OCI-LY7 (cell line): ENCODE data around the gene ZSCAN23. TPM values are rescaled to one million over a fixed set of nuclear protein-coding genes. Genes with fewer than 3 reads are reported as not detected.
"Not testable (repeated sequence)": the region's sequence is repeated elsewhere in the genome, so short reads cannot be mapped to it uniquely, and the experiment has no call there.

Experiments
- BruUV-seq: library from RNA; stranded (reverse); fragments of 400-500 nt; replicated peaks from 2 replicates; lab custom pipeline; 2021; lab: Mats Ljungman, UMichigan
- CTCF ChIA-PET: fragments of 300-600 bp; sonication (Branson Sonifier 250); formaldehyde crosslinking; loops from one replicate; lab custom pipeline; 2022; ENCODE audit warnings: antibody characterized with exemption; ENCODE audit not compliant: unreplicated experiment; lab: Charles Lee
- POLR2A ChIA-PET: fragments of 300-600 bp; sonication (Branson Sonifier 250); formaldehyde crosslinking; loops from one replicate; lab custom pipeline; 2022; ENCODE audit warnings: antibody characterized with exemption; lab: Charles Lee
- DNase-seq: peaks from one replicate; pipeline ENCODE4 v3.0.0-alpha.2; 2015; ENCODE audit warnings: low spot score
- H2AFZ ChIP-seq: fragments of 200-600 bp; sonication (generic), shearing (Covaris generic); 2 replicates; pipeline ENCODE4 v1.6.1; 2014; ENCODE audit warnings: mild to moderate bottlenecking, antibody characterized with exemption, low read length, moderate library complexity
- H3K27ac ChIP-seq: fragments of 200-600 bp; sonication (generic); 2 replicates; pipeline ENCODE4 v1.5.1; 2014; ENCODE audit warnings: mixed run types, low read depth, mild to moderate bottlenecking, moderate library complexity, low read length, inconsistent platforms; ENCODE audit not compliant: poor library complexity, severe bottlenecking
- H3K36me3 ChIP-seq: fragments of 200-600 bp; sonication (generic); 2 replicates; pipeline ENCODE4 v1.6.1; 2014; ENCODE audit warnings: mild to moderate bottlenecking, antibody characterized with exemption, low read length, moderate library complexity, mixed read lengths; ENCODE audit not compliant: insufficient read depth
- H3K4me1 ChIP-seq: fragments of 200-600 bp; sonication (generic); 2 replicates; pipeline ENCODE4 v1.5.1; 2014; ENCODE audit warnings: mild to moderate bottlenecking, low read length; ENCODE audit not compliant: insufficient read depth, poor library complexity, severe bottlenecking
- H3K4me2 ChIP-seq: fragments of 200-600 bp; sonication (generic); 2 replicates; pipeline ENCODE4 v1.6.1; 2014; ENCODE audit warnings: mild to moderate bottlenecking, low read length
- H3K4me3 ChIP-seq: fragments of 200-600 bp; sonication (generic); 2 replicates; pipeline ENCODE4 v1.5.1; 2014; ENCODE audit warnings: mild to moderate bottlenecking, low read depth, low read length; ENCODE audit not compliant: poor library complexity, severe bottlenecking
- H3K79me2 ChIP-seq: fragments of 200-600 bp; sonication (generic); 2 replicates; pipeline ENCODE4 v1.6.1; 2016; ENCODE audit warnings: low read depth, mild to moderate bottlenecking, low read length, moderate library complexity, mixed read lengths; ENCODE audit not compliant: insufficient read depth
- H3K9me2 ChIP-seq: fragments of 200-600 bp; sonication (generic); 2 replicates; pipeline ENCODE4 v1.6.1; 2016; ENCODE audit warnings: mild to moderate bottlenecking, low read length, mixed read lengths; ENCODE audit not compliant: insufficient read depth
- H3K9me3 ChIP-seq: fragments of 200-600 bp; sonication (generic); 2 replicates; pipeline ENCODE4 v1.6.1; 2014; ENCODE audit warnings: mild to moderate bottlenecking, mixed run types, low read length, mixed read lengths
- H4K20me1 ChIP-seq: fragments of 200-600 bp; sonication (generic); 2 replicates; pipeline ENCODE4 v1.6.1; 2014; ENCODE audit warnings: mild to moderate bottlenecking, antibody characterized with exemption, low read length, moderate library complexity, mixed read lengths; ENCODE audit not compliant: insufficient read depth
- CTCF ChIP-seq: fragments of 200-600 bp; sonication (generic); conservative IDR thresholded peaks from 2 replicates; pipeline ENCODE4 v1.5.1; 2014; ENCODE audit warnings: mild to moderate bottlenecking, antibody characterized with exemption, low read length, moderate library complexity, mixed read lengths
- EZH2phosphoT487 ChIP-seq: fragments of 200-600 bp; sonication (generic); IDR thresholded peaks from 2 replicates; pipeline ENCODE4 v1.6.1; 2018; ENCODE audit warnings: low read depth, borderline replicate concordance, mild to moderate bottlenecking, mixed run types, antibody characterized with exemption, low read length, moderate library complexity, mixed read lengths
- intact Hi-C: fragments of 100-400 bp; cut with micrococcal nuclease; formaldehyde crosslinking; loops from one replicate; pipeline ENCODE4 v1.10.0; 2022; ENCODE audit not compliant: unreplicated experiment
- total RNA-seq, 2 experiments: library from RNA; depleted of rRNA in 1 of 2; stranded (reverse); fragments of >200 nt in 1 of 2; shearing (Covaris generic) in 1 of 2; gene quantifications; 2 replicates each; pipeline ENCODE4 v1.2.3, GENCODE V29; 2014 to 2022

The ZSCAN23 gene
- total RNA-seq, 2 experiments from 2014 or later, result not detected

GRCh38 chr6:28474441-28475219, 31.3 kb upstream of the ZSCAN23 start:
- no peak overlapping the region for H2AFZ ChIP-seq
- DNase-seq, result peak; percentile 4
- CTCF ChIA-PET, result no interaction called here
- no TSS peak for BruUV-seq
- H3K9me3 ChIP-seq, result no peaks in the 10 kb centered on the region
- no peak overlapping the region for H3K4me2 ChIP-seq
- no peaks in the 10 kb centered on the region for H3K9me2 ChIP-seq
- intact Hi-C loops, result no loop called here
- no peak overlapping the region for H3K27ac ChIP-seq
- no peaks in the 10 kb centered on the region for H3K4me1 ChIP-seq
- H3K36me3 ChIP-seq, result no peaks in the 10 kb centered on the region
- no peaks in the 10 kb centered on the region for H3K79me2 ChIP-seq
- no peaks in the 10 kb centered on the region for H4K20me1 ChIP-seq
- no peak for TF ChIP-seq CTCF
- TF ChIP-seq EZH2phosphoT487, result no peak
- POLR2A ChIA-PET, result interaction anchor here (0.7 kb wide), 1 partner anchor 25 kb away, joined by 3 read pairs; no protein-coding TSS in a partner anchor
- no peak overlapping the region for H3K4me3 ChIP-seq

- H3K79me2 ChIP-seq, H3K9me3 ChIP-seq, H3K4me2 ChIP-seq, H3K36me3 ChIP-seq, H3K4me1 ChIP-seq, DNase-seq, H3K27ac ChIP-seq, BruUV-seq, H3K9me2 ChIP-seq, POLR2A ChIA-PET, CTCF ChIA-PET, H4K20me1 ChIP-seq, H2AFZ ChIP-seq, intact Hi-C loops, H3K4me3 ChIP-seq: not testable (repeated sequence)
These were observed 26.0 kb upstream of the ZSCAN23 start for GRCh38 chr6:28469153-28469745.

DNA sequence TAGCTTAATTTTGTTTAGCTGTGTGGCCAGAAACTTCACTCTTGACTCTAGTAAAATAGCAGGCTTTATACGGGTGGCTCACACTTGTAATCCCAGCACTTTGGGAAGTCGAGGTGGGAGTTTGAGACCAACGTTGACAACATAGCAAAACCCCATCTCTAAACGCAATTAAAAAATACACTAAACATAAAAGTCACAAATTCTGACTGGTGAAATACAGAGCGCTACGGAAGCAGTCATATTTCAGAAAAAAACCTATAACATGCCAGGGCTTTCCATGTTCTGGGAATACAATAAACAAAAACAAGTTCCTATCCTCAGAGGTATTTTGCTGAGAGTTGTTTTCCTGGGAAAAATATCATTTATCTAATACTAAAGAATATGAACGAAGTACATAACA, 24.8 kb upstream of the ZSCAN23 start:
- Histone ChIP-seq H3K36me3 (no peaks in the 10 kb centered on the region), H3K4me3 (no peak overlapping the region), H3K4me1 (no peaks in the 10 kb centered on the region), H3K4me2 (no peak overlapping the region), H3K9me2 (no peaks in the 10 kb centered on the region), H3K9me3 (no peaks in the 10 kb centered on the region), H3K27ac (no peak overlapping the region), H3K79me2 (no peaks in the 10 kb centered on the region), H2AFZ (no peak overlapping the region), H4K20me1 (no peaks in the 10 kb centered on the region)
- TF ChIP-seq CTCF, result no peak
- TF ChIP-seq EZH2phosphoT487, result no peak
- intact Hi-C loops, result no loop called here
- no peak for DNase-seq
- ChIA-PET CTCF (no interaction called here), POLR2A (interaction anchor here (0.6 to 0.7 kb wide), 2 partner anchors 88 to 1181 kb away, joined by 3 to 4 read pairs; no protein-coding TSS in a partner anchor)
- no TSS peak for BruUV-seq
